OCI-M1 (cell line): Measurements from ENCODE around the gene MFSD1.
A peak's percentile ranks its signal among the peaks of the same experiment; 100 is the strongest.
"Not testable (repeated sequence)": the region's sequence is repeated elsewhere in the genome, so short reads cannot be mapped to it uniquely, and the experiment has no call there.

Experiments used
- DNase-seq: peaks from one replicate; lab custom pipeline; 2025; lab: John Stamatoyannopoulos, UW

Gene MFSD1

DNA sequence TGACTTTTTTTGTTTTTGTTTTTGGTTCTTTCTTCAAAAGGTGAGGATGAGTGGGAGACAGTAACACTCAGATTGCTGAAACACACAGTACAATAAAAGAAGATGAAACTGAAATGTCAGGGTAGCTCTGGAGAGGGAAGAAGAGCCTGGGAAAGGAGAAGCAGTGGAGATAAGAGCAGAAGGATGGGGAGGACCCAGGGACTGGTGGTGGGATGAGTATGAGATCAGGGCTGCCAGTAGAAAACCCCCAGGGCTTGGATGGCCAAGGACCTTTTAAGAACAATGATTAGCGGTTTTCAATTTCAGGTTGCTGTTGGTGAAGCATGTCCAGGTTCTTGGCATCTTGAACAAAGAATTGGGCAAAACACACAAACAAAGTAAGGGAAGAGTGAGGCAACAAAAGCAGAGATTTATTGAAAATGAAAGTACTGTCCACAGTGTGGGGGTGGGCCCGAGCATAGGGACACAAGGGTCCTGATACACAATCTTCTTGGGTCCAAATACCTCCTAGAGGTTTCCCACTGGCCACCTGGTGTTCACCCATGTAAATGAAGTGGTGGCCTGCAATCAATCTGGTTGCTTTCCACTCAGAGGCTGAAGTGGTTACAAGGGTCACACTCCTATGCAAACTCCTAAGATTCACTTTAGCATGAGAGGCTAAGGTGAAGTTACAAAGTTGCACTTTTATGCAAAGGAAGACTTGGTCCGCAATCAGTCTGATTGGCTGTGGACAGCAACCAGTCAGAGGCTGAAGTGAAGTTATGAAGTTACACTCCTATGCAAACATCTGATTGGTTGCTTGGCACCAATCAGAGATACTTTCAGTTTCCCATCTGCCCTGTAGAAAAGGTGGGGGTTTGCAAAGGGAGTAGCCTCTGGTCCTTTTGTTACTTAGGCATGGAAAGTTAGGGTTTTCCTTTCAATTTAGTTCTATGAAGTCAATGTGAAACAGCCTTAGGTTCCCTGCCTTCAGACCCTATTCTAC is 26.1 kb upstream of the MFSD1 start:
- peak; percentile 60 for DNase-seq

DNA sequence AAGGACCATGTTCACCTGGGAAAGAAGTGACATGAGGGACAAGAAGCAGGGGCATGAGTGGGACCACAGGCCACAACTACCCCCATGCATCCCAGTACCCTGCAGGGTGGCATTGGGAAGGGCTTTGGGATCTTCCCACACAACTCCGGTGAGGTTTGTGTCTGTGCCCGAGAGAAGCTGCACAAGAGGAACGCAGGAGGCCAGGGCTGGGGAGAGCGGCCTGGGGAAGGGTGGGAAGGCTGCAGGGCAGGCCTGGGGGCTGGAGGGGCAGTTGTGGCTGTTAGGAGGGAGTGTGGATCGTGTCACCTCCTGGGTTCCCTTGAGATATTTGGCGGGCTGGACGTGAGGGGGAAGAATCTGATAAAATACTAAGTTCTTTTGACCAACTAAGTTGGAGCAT is 25.3 kb upstream of the MFSD1 start:
- DNase-seq = no peak

DNA sequence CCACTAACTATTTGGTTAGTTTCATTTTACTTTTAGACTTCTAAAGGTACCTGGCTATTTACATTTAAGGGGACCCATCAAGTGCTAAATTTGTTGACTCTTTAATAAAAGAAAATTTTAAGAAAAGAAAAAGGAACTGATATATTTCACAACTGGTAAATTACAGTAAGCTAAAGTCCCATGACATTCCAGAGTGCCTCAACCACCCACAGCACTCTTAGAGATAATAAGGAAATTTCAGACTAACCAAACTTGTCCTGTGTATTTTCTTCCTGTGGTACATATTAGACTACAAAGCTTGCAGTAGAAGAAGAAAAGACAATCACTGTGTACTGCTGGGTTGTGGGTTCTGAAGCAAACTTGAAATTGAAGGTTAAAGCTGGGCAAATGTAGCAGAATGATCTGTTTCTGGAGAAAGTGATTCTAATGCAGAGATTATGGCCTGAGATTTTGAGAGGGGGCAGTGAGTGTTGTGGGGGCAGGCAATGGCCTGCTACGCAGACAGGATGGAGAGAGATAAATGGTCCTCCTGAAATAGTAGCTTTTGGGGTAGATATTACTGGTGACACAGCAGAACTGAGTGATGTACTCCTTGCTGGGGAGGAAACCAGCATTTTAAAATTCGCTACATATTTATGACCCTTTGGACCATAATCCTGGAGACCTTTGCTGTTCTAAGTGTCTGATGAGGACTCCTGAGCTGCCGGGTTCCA is 24.5 kb upstream of the MFSD1 start:
- no peak for DNase-seq

DNA sequence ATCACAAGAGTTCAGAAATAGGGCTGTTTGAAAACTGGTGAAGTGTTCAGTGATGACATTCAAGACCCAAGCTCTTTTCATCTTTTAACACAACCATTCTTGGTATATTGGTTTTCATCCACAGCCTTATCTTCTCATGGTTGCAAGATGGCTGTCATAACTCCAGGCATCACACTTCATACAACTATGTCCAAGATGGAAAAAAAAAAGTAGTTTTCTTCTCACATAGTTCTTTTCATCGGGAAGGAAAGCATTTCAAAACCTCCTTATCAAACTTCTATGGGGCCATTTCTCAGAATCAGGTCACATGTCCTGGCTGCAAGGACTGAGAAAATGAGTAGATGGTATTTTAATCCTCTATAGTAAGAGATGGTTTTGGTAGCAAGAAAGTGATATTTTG is 21.1 kb upstream of the MFSD1 start:
- peak; percentile 57 for DNase-seq

DNA sequence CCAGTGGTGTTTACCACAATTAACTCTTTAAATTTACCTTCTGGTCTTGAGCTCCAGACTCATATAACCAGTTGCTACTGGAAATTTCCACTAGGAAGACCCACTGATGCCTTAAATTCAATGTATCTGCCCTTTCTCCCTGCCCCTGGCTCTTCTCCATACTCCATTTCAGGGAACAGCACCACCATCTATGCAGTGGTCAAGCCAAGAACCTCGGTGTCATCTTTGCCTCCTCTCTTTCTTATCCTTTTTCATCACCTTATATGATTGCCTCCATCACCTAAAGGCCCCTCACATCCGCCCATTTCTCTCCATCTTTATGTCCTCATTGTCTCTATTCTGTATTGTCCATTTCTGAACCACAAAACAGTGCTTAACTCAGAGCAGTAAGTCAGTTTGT is 20.7 kb upstream of the MFSD1 start:
- peak; percentile 38 for DNase-seq

DNA sequence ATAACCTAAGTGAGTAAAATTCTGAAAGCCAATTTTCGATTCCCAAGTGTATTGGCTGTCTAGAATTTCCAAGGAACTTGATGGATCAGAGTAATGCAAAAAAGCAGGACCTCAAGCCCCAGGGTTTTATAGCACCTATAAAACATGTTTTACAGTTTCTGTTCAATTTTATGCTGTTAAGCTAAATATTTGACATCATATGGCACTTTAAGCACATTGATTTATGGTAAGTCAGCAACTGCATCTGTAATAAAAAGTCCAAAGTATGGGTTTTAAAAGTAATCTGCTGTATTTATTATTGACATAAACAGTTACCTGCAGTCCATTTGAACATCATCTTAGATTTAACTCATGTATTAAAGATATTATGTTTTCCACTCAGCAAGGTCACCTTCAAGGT is 20.0 kb upstream of the MFSD1 start:
- no peak for DNase-seq

DNA sequence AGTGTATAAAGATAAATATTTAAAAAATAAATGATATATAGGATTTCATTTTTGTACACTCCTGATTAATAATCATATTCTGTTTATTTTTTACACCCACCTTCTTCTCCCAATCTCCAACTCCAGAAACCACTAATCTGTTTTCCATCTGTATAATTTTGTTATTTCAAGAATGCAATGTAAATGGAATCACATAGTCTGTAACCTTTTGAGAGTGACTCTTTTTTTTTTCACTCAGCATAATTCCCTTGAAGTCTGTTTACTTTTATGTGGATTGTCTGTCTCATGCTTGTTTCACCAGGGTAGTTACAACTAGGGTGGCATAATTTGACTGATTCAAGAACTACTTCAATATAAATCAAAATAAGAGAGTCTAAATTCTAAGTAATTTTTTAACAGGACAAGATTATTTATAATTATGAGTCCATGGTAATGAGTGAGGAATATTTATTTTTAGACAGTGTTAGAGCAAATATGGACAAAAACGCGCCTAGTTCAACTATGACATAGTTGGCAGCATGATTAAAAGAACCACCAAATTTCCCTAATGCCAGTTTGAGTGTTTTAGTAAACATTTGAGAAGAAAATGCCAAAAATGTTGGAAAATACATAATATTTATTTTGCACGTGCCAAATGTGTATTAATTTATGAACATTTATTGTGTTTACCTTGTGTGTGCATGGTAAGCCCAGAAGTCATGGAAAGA is 19.4 kb upstream of the MFSD1 start:
- no peak for DNase-seq

DNA sequence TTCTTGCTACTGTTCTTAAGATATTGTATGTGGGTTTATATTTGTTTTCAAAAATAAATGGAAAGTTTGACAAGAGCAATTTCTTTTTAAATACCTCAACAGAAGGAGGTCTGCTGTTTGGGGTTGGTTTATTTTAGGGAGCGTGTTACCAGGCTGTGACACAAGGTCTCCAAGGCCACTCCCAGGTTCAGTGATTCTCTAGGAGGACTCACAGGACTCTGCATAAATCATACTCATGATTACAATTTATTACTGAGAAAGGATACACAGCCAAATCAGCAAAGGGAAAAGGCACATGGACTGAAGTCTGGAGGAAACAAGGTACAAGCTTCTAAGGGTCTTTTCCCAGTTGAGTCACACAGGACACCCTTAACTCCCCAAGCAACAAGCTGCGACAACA is 18.8 kb upstream of the MFSD1 start:
- DNase-seq = no peak

DNA sequence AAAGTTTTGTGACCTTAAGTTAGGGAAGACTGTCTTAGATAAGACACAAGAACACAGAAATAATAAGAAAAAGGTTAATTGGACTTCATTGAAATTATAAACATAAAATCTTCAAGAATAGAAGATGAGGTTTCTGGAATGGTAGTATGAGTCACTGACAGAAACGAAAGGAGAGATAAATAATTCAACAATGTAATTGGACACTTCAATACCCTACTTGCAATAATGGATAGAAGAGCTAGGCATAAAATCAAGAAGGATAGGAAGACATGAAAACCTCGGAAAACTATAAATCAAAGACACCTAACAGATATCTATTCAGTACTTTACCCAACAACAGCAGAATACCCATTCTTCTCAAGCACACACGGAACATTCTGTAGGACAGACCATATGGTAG is 15.9 kb upstream of the MFSD1 start:
- no peak for DNase-seq

DNA sequence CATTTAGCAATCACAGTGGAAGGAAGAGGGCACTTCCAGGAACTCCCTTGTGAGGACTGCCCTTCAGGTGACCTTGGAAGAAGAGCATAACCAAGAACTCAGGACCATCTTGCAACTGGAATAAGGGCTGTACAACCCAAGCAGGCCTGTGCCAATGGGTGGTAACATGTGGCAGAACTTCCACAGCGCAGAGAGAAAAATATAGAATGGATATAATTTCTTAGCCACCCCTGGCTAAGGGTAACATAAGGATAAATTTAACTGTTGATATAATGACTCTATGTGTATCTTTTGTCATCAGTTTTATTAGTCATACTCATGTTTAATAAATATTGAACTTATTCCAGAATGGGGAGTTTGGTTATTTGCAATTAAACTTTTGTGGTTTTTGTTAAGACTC is 13.4 kb upstream of the MFSD1 start:
- no peak for DNase-seq

DNA sequence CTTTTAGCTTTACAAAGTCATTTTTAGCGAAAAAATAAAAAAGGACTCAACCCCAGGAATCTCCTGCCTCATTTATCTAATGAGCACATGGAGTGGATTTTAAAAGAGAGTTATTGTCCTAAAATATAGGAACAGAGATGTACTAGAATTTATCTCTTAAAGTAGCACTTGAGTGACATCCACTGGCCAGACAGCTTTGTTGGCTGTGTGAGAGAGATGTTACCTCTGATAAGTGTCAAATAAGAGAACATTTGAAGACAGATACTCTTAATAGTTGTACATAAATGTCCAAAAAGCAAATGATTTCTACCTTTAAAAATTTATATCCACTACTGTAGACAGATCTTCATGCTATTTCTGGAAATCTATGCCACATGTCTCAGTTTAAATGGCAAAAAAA is 12.3 kb upstream of the MFSD1 start:
- DNase-seq = peak; percentile 71

DNA sequence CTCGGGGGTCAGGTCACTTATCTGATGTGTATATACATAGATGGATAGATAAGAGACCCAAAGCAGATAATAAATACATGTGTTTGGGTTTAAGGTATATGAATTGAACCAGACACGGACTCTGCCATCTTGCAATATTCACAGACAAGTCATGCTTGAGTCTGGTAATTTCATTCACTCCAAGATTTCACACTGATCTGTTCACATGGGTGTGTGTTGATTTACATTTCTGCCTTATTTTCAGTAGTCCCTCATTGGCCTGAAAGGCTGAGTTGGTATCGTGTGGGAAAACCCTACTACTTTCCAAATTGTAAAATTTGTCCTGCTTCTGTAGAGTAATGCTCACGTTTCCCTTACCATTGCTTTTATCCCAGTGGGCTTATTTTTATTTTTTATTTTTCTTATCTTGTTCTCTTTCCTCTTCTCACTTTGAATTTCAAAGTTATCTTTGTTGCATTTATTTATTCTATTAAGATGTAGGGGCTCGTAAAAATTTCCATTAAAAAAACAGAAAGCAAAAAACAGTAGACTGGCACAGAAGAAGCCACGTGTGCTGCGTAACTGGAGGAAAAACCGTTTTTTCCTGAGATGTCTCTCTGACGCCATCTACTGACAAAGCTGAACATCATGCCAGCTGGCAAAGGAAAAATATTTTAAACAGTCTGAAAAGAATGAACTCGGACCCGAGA is 10.8 kb upstream of the MFSD1 start:
- peak; percentile 78 for DNase-seq

DNA sequence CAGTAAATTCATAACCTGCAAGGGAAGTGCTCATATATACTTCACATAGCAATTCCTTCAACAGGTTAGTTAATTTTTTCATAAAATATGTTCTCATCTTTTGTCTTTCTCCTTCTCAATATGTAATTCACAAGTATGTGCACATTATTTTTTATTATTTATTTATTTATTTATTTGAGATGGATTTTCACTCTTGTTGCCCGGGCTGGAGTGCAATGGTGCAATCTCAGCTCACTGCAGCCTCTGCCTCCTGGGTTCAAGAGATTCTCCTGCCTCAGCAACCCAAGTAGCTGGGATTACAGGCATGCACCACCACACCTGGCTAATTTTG is 10.3 kb upstream of the MFSD1 start:
- not testable (repeated sequence) for DNase-seq

DNA sequence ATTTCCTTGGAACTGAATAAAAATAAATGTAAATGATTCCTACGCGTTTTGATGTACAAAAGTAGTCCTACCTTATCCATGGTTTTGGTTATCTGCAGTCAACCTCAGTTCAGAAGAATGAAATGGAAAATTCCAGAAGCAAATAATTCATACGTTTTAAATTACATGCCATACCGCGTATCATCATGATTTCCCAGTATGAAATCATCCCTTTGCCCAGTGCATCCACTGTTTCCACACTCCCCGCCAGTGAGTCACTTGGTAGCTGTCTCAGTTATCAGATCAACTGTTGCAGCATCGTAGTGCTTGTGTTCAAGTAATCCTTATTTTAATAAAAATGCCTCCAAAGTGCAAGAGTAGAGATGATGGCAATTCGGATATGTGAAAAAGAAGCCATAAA is 9.1 kb upstream of the MFSD1 start:
- DNase-seq = peak; percentile 22

DNA sequence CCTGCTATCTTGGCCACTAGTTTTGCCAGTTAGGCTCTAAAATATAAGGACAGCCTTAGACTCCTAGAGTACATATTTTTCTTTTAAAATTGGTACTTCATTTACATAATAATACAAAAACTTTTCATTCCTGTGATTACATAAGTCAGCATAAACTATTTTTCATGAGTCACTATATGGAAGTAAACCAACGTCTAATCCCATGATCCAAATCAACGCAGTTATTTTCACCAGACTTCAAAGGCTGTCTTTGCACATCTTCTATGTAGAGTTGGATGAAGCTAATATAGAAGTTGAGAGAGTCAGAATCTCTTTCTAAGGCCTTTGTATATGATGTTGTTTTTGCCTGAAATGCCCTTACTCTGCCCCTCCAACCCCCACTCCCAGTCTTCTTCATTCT is 7.6 kb upstream of the MFSD1 start:
- DNase-seq = no peak

DNA sequence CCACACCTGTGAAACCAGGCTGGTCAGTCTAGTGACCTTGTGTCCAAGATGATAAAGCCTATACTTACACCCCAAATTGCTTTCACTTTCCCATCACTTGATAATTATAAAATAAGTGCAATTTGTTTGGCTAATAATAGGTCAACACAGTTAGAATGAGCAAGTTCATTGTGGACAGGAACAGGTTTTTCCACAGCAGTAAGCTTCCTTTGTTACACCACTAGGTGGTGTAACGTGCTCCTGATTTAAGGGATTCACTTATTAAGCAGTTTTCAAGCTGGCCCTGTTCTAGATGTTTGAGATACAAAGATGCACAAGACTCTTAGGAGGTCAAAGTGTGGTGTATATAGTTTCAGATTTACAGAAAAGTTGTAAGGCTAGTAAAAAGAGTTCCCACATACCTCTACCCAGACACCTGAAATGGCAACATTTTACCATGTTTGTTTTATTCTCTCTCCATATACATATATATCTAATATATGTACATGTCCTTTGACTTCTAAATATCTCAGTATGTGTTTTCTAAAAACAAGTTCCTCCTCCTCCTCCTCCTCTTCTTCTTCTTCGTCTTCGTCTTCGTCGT is 6.8 kb upstream of the MFSD1 start:
- peak; percentile 51 for DNase-seq

DNA sequence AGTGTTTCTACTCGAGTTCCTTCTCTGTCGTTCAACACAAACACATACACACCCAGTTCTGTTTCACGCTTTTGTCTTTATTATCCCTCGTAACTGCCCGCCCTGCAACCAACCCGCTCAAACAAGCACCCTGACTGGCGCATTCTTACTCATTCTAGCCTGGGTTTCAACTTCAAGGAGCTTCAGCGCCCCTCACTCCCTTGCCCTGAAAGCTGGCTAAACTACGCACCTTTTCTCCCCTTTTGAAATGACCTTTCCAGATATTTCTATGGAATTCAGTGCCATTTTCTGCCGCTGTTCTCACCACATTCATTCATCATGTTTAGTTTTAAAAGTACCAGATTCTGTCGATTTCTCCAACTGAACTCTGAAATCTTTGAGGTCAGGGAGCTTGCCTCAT is 653 bp upstream of the MFSD1 start:
- no peak for DNase-seq

DNA sequence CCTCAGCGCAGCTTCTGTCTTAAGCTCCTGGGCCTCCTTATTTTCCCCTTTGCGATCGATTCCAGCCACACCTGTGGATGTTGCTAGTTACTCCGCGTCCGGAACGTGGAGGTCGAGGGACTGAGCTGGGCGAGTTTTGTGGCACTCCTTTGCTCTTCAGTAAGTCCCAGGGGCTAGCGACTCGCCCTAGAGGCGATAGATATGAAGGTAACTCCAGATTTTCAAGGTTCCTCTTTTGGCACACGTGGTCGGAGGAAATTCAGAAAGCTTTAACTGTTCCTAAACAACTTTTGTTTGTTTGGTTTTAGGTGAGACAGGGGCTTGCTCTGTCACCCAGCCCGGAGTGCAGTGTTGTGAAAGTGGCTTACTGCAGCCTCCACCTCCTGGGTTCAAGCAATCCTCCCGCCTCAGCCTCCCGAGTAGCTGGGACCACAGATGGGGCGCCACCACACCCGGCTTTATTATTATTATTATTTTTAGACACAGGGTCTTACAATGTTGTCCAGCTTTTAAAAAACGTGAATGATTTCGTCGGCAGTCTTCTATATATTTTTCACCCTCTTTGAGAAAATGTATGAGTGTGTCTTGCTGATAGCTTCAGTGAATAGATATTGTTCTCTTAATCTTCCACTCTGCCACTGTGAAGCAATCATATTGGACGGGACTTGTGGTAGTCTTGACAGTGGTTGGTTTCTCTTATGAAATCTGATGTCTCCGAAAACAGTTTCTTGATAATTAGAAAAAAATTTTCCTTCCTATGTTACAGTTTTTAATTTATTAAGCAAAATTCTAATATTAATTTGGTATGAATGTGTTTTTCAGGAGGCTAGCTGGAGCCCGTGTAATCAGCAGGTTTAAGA is 785 bp downstream of the MFSD1 start:
- peak; percentile 59 for DNase-seq

DNA sequence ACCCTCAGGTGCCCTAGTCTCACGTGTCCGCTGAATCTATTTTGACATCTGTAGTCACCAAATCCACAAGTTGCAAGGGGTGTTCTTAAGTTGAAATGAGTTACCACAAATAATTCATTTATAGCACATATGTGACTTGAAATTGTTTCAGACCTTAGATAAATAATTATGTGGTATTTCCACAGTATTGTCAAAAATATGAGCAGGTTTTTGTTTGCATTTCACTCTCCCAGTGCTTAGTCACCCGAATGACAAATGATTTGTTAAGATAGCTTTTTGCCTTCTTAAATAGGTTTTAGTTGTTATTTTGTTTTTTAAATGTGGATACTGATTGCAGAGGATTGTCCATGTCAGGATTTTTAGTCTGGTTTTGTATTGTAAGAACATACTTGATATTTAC is 2.6 kb downstream of the MFSD1 start:
- no peak for DNase-seq

DNA sequence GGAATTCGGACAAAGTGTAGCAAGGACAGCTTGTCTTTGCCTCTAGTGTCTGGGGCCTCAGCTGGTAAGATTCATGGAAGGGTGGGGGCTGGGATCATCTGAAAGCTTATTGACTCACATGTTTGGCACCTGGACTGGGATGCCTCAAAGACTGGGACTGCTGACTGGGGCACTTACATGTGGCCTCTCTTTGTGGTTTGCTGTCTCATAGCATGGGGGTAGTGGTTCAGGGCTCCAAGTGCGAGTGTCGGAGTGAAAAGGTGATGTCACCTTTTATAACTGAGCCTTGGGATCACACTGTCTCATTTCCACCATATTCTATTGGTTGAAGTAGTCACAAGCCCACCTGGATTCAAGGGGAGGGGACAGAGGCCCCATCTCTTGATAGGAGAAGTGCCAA is 6.8 kb downstream of the MFSD1 start:
- no peak for DNase-seq

DNA sequence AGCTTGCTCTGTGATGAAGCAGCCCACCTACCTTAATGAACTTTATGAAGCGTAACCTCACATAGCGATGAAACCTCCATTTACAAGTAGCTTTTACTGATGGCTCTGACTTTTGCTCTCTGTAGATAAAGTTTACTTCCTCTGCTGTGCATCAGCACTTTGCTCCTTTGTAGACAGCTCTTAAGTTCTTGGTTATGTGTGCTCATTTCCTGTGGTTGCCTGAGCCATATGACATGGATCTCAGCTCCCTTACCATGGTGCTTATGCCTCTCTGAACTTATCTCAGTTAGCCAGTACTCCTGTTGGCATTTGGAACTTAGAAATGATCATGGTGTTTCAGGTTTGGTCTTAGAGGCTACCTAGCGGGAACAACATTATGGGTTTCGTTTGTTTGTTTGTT is 7.8 kb downstream of the MFSD1 start:
- DNase-seq = no peak
